ENCODE results near the gene SLC28A3.

GRCh38 chr9:84322828-84323227, 17.7 kb downstream of the SLC28A3 start:
- no peak for TF ChIP-seq CTCF (IDR thresholded peaks at IDR 0.05; ENCODE audit: insufficient read depth, low read length)
- no peak for TF ChIP-seq REST (IDR thresholded peaks at IDR 0.05; ENCODE audit: insufficient replicate concordance, low read depth)
- no peak for TF ChIP-seq POLR2AphosphoS5 (IDR thresholded peaks at IDR 0.05; ENCODE audit: low read depth)

All from HL-60 (cell line).